Cardiac muscle cell (in vitro differentiated cells and primary cell): Measurements from ENCODE around the gene IZUMO4. TPM values are rescaled to one million over a fixed set of nuclear protein-coding genes. Genes with fewer than 3 reads are reported as not detected.
A peak's percentile ranks its signal among the peaks of the same experiment; 100 is the strongest.

Source experiments
- DNase-seq, 2 donors: peaks; one replicate each; pipeline versions ENCODE4 v3.0.0 to v3.0.0-alpha.2; 2010 to 2017; ENCODE audit warnings: low read depth in 1 of 2, low spot score in 1 of 2
- H3K27ac ChIP-seq: fragments of 200-600 bp; sonication (generic); 2 replicates; pipeline ENCODE4 v1.5.1; 2016
- H3K27me3 ChIP-seq: fragments of 200-600 bp; sonication (generic); 2 replicates; pipeline ENCODE4 v1.6.0; 2016; ENCODE audit warnings: control low read depth
- H3K36me3 ChIP-seq: fragments of 200-600 bp; sonication (generic); 2 replicates; pipeline ENCODE4 v1.5.1; 2016; ENCODE audit warnings: control low read depth
- H3K4me1 ChIP-seq: fragments of 200-600 bp; sonication (generic); 2 replicates; pipeline ENCODE4 v1.8.1; 2017; ENCODE audit warnings: low read depth, mild to moderate bottlenecking, mixed run types
- H3K4me3 ChIP-seq: fragments of 200-600 bp; sonication (generic); 2 replicates; pipeline ENCODE4 v1.5.1; 2016; ENCODE audit warnings: mild to moderate bottlenecking
- H3K9me3 ChIP-seq: fragments of 200-600 bp; sonication (generic); 2 replicates; pipeline ENCODE4 v1.5.1; 2017; ENCODE audit warnings: low read depth, mild to moderate bottlenecking, control low read depth
- polyA plus RNA-seq: library from polyadenylated mRNA; unstranded; fragments of >200 nt; fragmentation: Nextera tagmentation; extraction: Ambion mirVana; gene quantifications from 2 replicates; pipeline ENCODE4 v1.2.1, GENCODE V29; 2016
- total RNA-seq: library from RNA; depleted of rRNA; stranded (reverse); fragments of >200 nt; gene quantifications from 2 replicates; pipeline ENCODE4 v1.2.3, GENCODE V29; 2016
- TF ChIP-seq, protein P1 (sequence below): IDR thresholded peaks from 2 replicates; pipeline ENCODE4 v1.5.1; 2012; ENCODE audit warnings: low read depth, mild to moderate bottlenecking, low read length

Gene IZUMO4
- total and polyA plus RNA-seq, 2 experiments from 2014 or later = 2.6 to 10.5 TPM

DNA sequence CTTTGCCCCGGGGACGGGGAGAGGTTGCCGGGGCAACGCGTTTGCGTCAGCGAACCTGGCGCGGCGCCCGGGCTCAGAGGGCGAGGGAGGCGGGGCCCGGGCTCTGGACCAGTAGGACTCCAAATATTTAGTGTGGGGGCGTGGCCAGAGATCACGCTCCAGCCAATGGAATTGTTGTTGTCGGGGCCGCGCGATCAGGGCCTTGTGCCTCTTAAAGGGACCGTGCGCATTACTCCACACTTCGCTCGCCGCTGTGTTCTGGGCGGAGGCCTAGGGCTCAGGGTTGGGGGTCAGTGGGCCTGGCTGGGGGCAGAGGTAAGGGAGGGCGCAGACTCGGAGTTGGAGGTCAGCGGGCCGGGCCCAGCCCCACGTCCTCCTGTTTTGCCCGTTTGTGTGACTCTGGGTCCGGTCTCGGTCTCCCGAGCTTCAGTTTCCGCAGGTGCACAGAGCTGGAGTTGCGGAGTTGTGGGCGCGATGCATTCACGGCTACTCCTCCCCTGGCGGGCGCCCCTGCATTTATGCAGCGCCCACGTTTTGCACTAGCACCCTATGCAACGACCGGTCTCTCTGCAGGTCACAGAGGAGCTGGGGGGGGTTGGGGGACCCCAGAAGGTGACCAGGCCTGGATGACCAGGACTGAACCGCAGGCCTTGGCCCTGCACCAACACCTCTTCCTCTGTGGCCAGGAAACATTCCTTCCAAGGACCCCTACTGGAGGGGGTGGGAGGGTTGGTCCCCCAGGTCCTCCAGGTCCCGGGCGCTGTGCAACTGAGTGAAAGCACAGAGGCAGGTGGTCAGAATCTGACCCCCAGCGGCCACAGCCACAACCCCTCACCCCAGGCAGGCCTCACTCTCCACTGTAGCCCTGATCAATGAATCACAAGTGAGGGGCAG is 35.0 kb upstream of the IZUMO4 start:
- peak; percentile 99 to 100 for DNase-seq
- Histone ChIP-seq H3K36me3 (no peaks in the 10 kb centered on the region), H3K27me3 (no peaks in the 10 kb centered on the region), H3K4me1 (peaks cover 25% of the 10 kb centered on the region), H3K9me3 (no peaks in the 10 kb centered on the region), H3K4me3 (peak overlapping the region; percentile 55), H3K27ac (peak overlapping the region; percentile 99)
- TF ChIP-seq, protein P1, sequence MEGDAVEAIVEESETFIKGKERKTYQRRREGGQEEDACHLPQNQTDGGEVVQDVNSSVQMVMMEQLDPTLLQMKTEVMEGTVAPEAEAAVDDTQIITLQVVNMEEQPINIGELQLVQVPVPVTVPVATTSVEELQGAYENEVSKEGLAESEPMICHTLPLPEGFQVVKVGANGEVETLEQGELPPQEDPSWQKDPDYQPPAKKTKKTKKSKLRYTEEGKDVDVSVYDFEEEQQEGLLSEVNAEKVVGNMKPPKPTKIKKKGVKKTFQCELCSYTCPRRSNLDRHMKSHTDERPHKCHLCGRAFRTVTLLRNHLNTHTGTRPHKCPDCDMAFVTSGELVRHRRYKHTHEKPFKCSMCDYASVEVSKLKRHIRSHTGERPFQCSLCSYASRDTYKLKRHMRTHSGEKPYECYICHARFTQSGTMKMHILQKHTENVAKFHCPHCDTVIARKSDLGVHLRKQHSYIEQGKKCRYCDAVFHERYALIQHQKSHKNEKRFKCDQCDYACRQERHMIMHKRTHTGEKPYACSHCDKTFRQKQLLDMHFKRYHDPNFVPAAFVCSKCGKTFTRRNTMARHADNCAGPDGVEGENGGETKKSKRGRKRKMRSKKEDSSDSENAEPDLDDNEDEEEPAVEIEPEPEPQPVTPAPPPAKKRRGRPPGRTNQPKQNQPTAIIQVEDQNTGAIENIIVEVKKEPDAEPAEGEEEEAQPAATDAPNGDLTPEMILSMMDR = no peak

DNA sequence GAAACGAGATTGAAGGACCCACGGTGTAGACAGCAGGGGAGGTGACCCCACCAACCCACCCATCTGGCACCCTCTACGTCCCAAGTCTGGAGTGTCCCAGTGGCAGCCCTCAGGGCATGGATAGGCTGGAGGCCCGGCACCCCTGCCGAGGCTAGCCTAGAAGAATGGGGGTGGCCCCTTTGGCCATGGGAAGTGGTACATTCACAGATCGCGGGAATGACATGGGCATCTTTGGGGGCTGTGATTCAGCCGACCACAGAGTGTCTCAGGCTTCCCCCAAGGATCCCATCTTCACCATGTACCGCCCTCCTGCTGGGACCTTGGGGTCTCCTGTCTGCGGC is 34.4 kb upstream of the IZUMO4 start:
- Histone ChIP-seq H3K27me3 (no peaks in the 10 kb centered on the region), H3K27ac (peak overlapping the region; percentile 99), H3K4me1 (peaks cover 25% of the 10 kb centered on the region), H3K36me3 (no peaks in the 10 kb centered on the region), H3K9me3 (no peaks in the 10 kb centered on the region), H3K4me3 (peak overlapping the region; percentile 31)
- TF ChIP-seq, protein P1 = no peak
- DNase-seq = no peak

DNA sequence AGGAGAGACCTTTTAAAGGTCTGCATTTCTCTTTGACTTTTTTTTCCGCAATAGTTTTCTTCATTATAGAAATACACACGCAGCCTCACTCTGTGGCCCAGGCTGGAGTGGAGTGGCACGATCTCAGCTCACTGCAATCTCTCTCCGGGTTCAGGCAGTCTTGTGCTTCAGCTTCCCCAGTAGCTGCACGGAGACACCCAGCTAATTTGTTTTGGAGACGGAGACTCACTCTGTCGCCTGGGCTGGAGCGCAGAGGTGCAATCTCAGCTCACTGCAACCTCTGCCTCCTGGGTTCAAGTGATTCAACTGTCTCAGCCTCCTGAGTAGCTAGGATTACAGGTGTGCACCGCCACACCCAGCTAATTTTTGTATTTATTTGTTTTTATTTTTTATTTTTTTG is 33.9 kb upstream of the IZUMO4 start:
- TF ChIP-seq, protein P1 = no peak
- H3K27ac ChIP-seq = peak overlapping the region; percentile 99
- peaks cover 25% of the 10 kb centered on the region for H3K4me1 ChIP-seq

DNA sequence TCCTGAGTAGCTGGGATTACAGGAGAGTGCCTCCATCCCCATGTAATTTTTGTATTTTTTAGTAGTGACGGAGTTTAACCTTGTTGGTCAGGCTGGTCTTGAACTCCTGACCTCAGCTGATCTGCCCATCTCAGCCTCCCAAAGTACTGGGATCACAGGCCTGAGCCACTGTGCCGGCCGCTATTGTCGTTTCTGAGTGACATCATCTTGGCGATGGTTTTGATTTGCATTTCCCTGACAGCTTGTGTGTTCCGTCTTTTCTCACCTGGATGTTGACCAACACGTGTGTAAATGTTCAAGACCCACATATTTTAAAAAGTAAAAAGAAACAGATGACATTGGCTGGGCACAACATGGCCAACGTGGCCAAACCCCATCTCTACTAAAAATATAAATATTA is 32.9 kb upstream of the IZUMO4 start:
- Histone ChIP-seq H3K9me3 (no peaks in the 10 kb centered on the region), H3K36me3 (no peaks in the 10 kb centered on the region), H3K4me1 (peaks cover 25% of the 10 kb centered on the region), H3K4me3 (no peak overlapping the region), H3K27me3 (no peaks in the 10 kb centered on the region), H3K27ac (no peak overlapping the region)
- TF ChIP-seq, protein P1 = no peak
- no peak for DNase-seq

More for the DNA sequence above, 33.9 kb upstream of the IZUMO4 start:
- Histone ChIP-seq H3K4me3 (no peak overlapping the region), H3K27me3 (no peaks in the 10 kb centered on the region), H3K36me3 (no peaks in the 10 kb centered on the region), H3K9me3 (no peaks in the 10 kb centered on the region)
- no peak for DNase-seq

DNA sequence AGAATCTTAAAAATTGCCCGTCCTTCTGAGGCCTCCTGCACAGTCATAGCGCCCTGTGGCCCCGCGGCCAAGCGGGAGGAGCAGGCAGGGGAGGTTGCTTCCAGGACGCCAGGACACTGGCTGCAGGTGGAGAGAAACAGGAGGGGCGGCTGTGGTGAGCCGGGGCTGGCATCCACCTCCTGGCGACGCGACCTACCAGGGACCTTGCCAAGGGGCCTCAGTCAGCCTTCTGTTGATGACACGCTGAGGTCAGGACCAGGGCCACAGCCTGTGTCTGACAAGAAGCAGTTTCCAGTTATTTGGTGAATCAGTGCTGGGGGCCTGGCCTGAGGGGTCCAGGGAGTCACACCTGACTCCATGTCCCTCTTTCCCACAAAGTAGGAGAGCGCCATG is 32.3 kb upstream of the IZUMO4 start:
- H3K4me1 ChIP-seq = peaks cover 19% of the 10 kb centered on the region
- H3K27ac ChIP-seq = peak overlapping the region; percentile 51
- no peaks in the 10 kb centered on the region for H3K9me3 ChIP-seq
- H3K36me3 ChIP-seq = no peaks in the 10 kb centered on the region
- no peak overlapping the region for H3K4me3 ChIP-seq
- TF ChIP-seq, protein P1 = no peak
- H3K27me3 ChIP-seq = no peaks in the 10 kb centered on the region
- no peak for DNase-seq
